ENCODE data around the gene EPS8L1.
"Not testable (repeated sequence)": the region's sequence is repeated elsewhere in the genome, so short reads cannot be mapped to it uniquely, and the experiment has no call there.

Gene EPS8L1

GRCh38 chr19:55075371-55075998 is at the start of gene EPS8L1:
EPS8L1 (plus strand) TSS chr19:55075869; CDS start chr19:55076445, 576 bp downstream.
- DNase-seq (ENCODE audit: low read depth): no peak

- DNase-seq (ENCODE audit: low read depth): not testable (repeated sequence)
Measured at GRCh38 chr19:55027140-55027471, 48.6 kb upstream of the EPS8L1 start.

GRCh38 chr19:55027472-55028337 is 48.0 kb upstream of the EPS8L1 start:
- DNase-seq (ENCODE audit: low read depth): no peak

- no peak for DNase-seq (ENCODE audit: low read depth)
Measured at GRCh38 chr19:55028757-55029156, 46.9 kb upstream of the EPS8L1 start.

- no peak for DNase-seq (ENCODE audit: low read depth)
Measured at GRCh38 chr19:55031178-55031577, 44.5 kb upstream of the EPS8L1 start.

- no peak for DNase-seq (ENCODE audit: low read depth)
Measured at GRCh38 chr19:55032170-55032800, 43.4 kb upstream of the EPS8L1 start.

- not testable (repeated sequence) for DNase-seq (ENCODE audit: low read depth)
Measured at GRCh38 chr19:55032976-55033643, 42.6 kb upstream of the EPS8L1 start.

GRCh38 chr19:55034751-55035150 is 40.9 kb upstream of the EPS8L1 start:
- DNase-seq (ENCODE audit: low read depth): no peak

GRCh38 chr19:55036058-55036457 is 39.6 kb upstream of the EPS8L1 start:
- no peak for DNase-seq (ENCODE audit: low read depth)

GRCh38 chr19:55037603-55038002 is 38.1 kb upstream of the EPS8L1 start:
- DNase-seq (ENCODE audit: low read depth): not testable (repeated sequence)

GRCh38 chr19:55040654-55041053 is 35.0 kb upstream of the EPS8L1 start:
- DNase-seq (ENCODE audit: low read depth): not testable (repeated sequence)

- DNase-seq (ENCODE audit: low read depth): no peak
Measured at GRCh38 chr19:55041244-55041626, 34.4 kb upstream of the EPS8L1 start.

- DNase-seq (ENCODE audit: low read depth): no peak
Measured at GRCh38 chr19:55041627-55042343, 33.9 kb upstream of the EPS8L1 start.

GRCh38 chr19:55042344-55042678 is 33.4 kb upstream of the EPS8L1 start:
- no peak for DNase-seq (ENCODE audit: low read depth)

GRCh38 chr19:55042688-55043087 is 33.0 kb upstream of the EPS8L1 start:
- no peak for DNase-seq (ENCODE audit: low read depth)

GRCh38 chr19:55044286-55044685 is 31.4 kb upstream of the EPS8L1 start:
- DNase-seq (ENCODE audit: low read depth): no peak

GRCh38 chr19:55044771-55045716 is 30.6 kb upstream of the EPS8L1 start:
- no peak for DNase-seq (ENCODE audit: low read depth)

- no peak for DNase-seq (ENCODE audit: low read depth)
Measured at GRCh38 chr19:55046975-55047622, 28.6 kb upstream of the EPS8L1 start.

GRCh38 chr19:55047951-55048350 is 27.7 kb upstream of the EPS8L1 start:
- no peak for DNase-seq (ENCODE audit: low read depth)

- no peak for DNase-seq (ENCODE audit: low read depth)
Measured at GRCh38 chr19:55048446-55048845, 27.2 kb upstream of the EPS8L1 start.

Data from GM04504 (cell line).